SK-N-SH treated with all-trans-retinoic acid at 6 μM for 48 hours (cell line): ENCODE results near the gene MGLL.

Source experiments
- ESRRG ChIP-seq: fragments of 250-450 bp; sonication (Bioruptor Pico); IDR thresholded peaks from 2 replicates; pipeline ENCODE4 v1.6.1; 2021; ENCODE audit warnings: mild to moderate bottlenecking
- PATZ1 ChIP-seq: fragments of 250-450 bp; sonication (Bioruptor Pico); IDR thresholded peaks from 2 replicates; pipeline ENCODE4 v1.8.0; 2020; ENCODE audit warnings: mild to moderate bottlenecking, moderate library complexity, borderline replicate concordance
- TOX ChIP-seq: fragments of 250-450 bp; sonication (Bioruptor Pico); IDR thresholded peaks from 2 replicates; pipeline ENCODE4 v1.8.0; 2021; ENCODE audit warnings: mild to moderate bottlenecking, moderate library complexity, borderline replicate concordance
- ZFP3 ChIP-seq: fragments of 250-450 bp; sonication (Bioruptor Pico); IDR thresholded peaks from 2 replicates; pipeline ENCODE4 v1.5.0; 2020; ENCODE audit warnings: mild to moderate bottlenecking, moderate library complexity
- ZNF70 ChIP-seq: fragments of 450-650 bp; formaldehyde crosslinking; IDR thresholded peaks from 2 replicates; pipeline ENCODE4 v1.5.0; 2020; ENCODE audit warnings: mild to moderate bottlenecking, moderate library complexity

- TF ChIP-seq ZFP3 (CRISPR knock-in tag), result no peak
- no peak for TF ChIP-seq ZNF70 (CRISPR knock-in tag)
- TF ChIP-seq TOX, result no peak
- TF ChIP-seq PATZ1 (CRISPR knock-in tag), result no peak
- TF ChIP-seq ESRRG (CRISPR knock-in tag), result no peak
Measured at GRCh38 chr3:127689266-127689860, 133.0 kb downstream of the MGLL start.
